Esophagus squamous epithelium (tissue), 4 donors: ENCODE data around the gene NFATC2.

Source experiments
- POLR2A ChIP-seq, 4 donors: fragments of 450-650 bp; IDR thresholded peaks; one replicate each; pipeline ENCODE4 v1.6.1; 2017; ENCODE audit warnings: antibody characterized with exemption in 4 of 4, mild to moderate bottlenecking in 4 of 4, moderate library complexity in 3 of 4
- TF ChIP-seq, protein P1 (sequence below), 6 experiments: fragments of 450-650 bp in 4 of 6; fragments of 200-600 bp in 2 of 6; sonication (generic) in 2 of 6; IDR thresholded peaks; one replicate each; pipeline ENCODE4 v1.5.1; 2016 to 2019; ENCODE audit warnings: antibody characterized with exemption in 6 of 6, mild to moderate bottlenecking in 4 of 6, moderate library complexity in 4 of 6

DNA sequence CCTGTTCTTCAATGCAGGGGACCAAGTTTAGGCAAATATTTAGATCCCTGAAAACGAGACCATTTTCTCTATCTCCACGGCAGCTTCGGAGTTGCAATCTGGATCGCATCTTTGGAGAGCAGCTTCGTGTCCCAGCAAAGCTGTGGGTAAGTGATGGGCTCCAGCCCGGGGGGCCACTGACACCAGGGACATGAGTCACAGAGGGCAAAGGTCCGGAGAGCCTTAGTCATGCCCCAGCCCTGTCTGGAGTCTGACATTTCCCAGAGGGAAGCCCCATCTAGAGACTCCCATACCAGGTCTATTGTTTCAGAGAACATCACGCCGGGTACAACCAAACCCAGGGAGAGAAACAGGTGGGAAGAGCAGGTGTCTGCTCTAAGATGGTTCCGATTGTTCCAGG lies 95.9 kb downstream of the NFATC2 start:
- TF ChIP-seq, protein P1, sequence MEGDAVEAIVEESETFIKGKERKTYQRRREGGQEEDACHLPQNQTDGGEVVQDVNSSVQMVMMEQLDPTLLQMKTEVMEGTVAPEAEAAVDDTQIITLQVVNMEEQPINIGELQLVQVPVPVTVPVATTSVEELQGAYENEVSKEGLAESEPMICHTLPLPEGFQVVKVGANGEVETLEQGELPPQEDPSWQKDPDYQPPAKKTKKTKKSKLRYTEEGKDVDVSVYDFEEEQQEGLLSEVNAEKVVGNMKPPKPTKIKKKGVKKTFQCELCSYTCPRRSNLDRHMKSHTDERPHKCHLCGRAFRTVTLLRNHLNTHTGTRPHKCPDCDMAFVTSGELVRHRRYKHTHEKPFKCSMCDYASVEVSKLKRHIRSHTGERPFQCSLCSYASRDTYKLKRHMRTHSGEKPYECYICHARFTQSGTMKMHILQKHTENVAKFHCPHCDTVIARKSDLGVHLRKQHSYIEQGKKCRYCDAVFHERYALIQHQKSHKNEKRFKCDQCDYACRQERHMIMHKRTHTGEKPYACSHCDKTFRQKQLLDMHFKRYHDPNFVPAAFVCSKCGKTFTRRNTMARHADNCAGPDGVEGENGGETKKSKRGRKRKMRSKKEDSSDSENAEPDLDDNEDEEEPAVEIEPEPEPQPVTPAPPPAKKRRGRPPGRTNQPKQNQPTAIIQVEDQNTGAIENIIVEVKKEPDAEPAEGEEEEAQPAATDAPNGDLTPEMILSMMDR (IDR thresholded peaks at IDR 0.05), result no peak
- no peak for TF ChIP-seq POLR2A (IDR thresholded peaks at IDR 0.05)
